Measurements from ENCODE around the gene C1QTNF8. TPM values are rescaled to one million over a fixed set of nuclear protein-coding genes. Genes with fewer than 3 reads are reported as not detected.

C1QTNF8 gene
- total and polyA plus RNA-seq, 2 of the 8 experiments (the other 6 are each of a cell fraction or from before 2014, with no cell fraction given), result not detected

DNA sequence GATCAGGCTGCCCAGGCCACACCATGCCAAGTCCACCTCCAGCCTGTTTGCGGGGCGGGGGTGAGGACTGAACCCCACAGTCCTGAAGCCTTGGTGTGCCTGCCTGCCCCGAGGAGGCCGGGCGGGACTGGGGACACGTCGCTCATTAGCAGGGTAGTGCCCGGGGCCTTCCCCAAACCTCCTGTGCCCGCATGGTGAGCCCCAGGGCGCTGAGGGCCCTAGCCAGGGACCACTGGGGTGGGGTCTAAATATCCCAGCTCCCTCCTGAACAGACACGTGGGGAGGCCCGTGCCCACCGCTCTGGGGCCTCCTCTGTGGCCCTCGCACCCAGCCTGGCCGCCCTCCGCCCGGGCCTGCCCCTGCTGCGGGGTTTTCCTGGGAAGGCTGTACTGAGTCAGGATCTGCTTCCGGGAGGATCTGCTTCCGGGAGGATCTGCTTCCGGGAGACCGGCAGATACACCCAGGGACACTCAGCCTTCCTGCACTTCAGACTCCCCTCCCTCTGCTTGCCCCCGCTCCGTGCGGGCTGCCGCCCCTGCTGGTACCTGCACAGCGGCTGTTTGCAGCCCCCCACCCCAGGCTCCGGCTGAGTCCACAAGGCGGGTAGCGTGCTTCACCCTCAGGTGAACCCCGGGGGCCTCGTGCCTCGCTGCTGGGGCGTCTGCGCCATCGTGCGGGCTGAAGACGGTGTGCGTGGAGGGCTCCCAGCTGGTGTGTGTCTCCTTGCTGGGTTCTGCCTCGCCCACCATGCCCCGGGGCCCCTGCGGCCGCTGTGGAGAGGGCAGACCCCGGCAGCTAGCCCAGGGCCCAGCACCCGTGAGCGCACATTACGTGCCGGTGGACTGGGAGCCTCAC, 33.3 kb upstream of the C1QTNF8 start:
- DNase-seq (ENCODE audit: low read depth in 1 of 2, low spot score in 2 of 2), result no peak
- Histone ChIP-seq H3K79me1 (ENCODE audit: low read depth, low read length) (no peaks in the 10 kb centered on the region), H2BK120ac (replicated peaks; ENCODE audit: low read depth, low read length) (no peak overlapping the region), H4K20me1 (replicated peaks in 1 of 2; ENCODE audit: control insufficient read depth in 1 of 2, insufficient read depth in 2 of 2, low read length in 2 of 2) (no peaks in the 10 kb centered on the region), H3K36me3 (ENCODE audit: control insufficient read depth in 2 of 4, insufficient read depth in 4 of 4, low read length in 3 of 4) (no peaks in the 10 kb centered on the region), H3K18ac (ENCODE audit: extremely low read depth, low read length) (no peak overlapping the region), H3K4me3 (ENCODE audit: extremely low read depth in 1 of 4, insufficient read depth in 2 of 4, low read depth in 3 of 4, low read length in 4 of 4) (no peak overlapping the region), H3K27ac (ENCODE audit: low read depth, low read length) (no peak overlapping the region), H3K23ac (ENCODE audit: insufficient read length) (no peak overlapping the region), H3K4me2 (ENCODE audit: insufficient read depth in 1 of 2, low read depth in 2 of 2, low read length in 2 of 2) (no peak overlapping the region), H3K23me2 (ENCODE audit: low read depth, low read length) (no peaks in the 10 kb centered on the region), H2BK12ac (ENCODE audit: low read depth, low read length) (no peak overlapping the region), H3K4ac (replicated peaks; ENCODE audit: insufficient read length, low read depth, low read length) (no peak overlapping the region), H4K91ac (replicated peaks; ENCODE audit: insufficient read length, low read length) (no peak overlapping the region), H3K4me1 (replicated peaks in 1 of 4; ENCODE audit: control insufficient read depth in 3 of 4, insufficient read depth in 4 of 4, low read length in 3 of 4) (peaks cover 0 to 6% (median 0%) of the 10 kb centered on the region in 4 experiments; a peak in 2 of 7 replicates), H3K9ac (replicated peaks in 1 of 4; ENCODE audit: extremely low read depth in 1 of 4, low read depth in 3 of 4, low read length in 3 of 4) (no peak overlapping the region), H4K5ac (ENCODE audit: insufficient read length, low read depth, low read length) (no peak overlapping the region), H2AFZ (ENCODE audit: low read length) (no peak overlapping the region), H3K56ac (replicated peaks; ENCODE audit: insufficient read length, low read depth, low read length) (no peak overlapping the region), H3K14ac (ENCODE audit: insufficient read length) (no peak overlapping the region), H2AK5ac (ENCODE audit: low read depth, low read length) (no peak overlapping the region), H4K8ac (ENCODE audit: extremely low read depth, insufficient read depth, low read length) (no peak overlapping the region), H2BK20ac (ENCODE audit: low read length) (no peak overlapping the region), H2BK5ac (ENCODE audit: low read depth, low read length) (no peak overlapping the region), H3K79me2 (ENCODE audit: control insufficient read depth in 1 of 2, insufficient read depth in 2 of 2, low read length in 2 of 2) (no peaks in the 10 kb centered on the region), H3K9me3 (ENCODE audit: insufficient read depth in 2 of 2, low read depth in 1 of 2, low read length in 1 of 2) (no peaks in the 10 kb centered on the region), H3K27me3 (replicated peaks in 1 of 4; ENCODE audit: control insufficient read depth in 3 of 4, extremely low read depth in 1 of 4, insufficient read depth in 3 of 4, low read length in 3 of 4) (no peaks in the 10 kb centered on the region), H2BK15ac (ENCODE audit: low read length) (no peak overlapping the region)
- no peak for FAIRE-seq
- TF ChIP-seq KDM5A (IDR thresholded peaks at IDR 0.05; ENCODE audit: low read length) (no peak), BACH1 (IDR thresholded peaks at IDR 0.05; ENCODE audit: low read length) (no peak), CTBP2 (IDR thresholded peaks at IDR 0.05; ENCODE audit: borderline replicate concordance, insufficient read depth, insufficient read length, low read length) (no peak)
- TF ChIP-seq, protein P1, sequence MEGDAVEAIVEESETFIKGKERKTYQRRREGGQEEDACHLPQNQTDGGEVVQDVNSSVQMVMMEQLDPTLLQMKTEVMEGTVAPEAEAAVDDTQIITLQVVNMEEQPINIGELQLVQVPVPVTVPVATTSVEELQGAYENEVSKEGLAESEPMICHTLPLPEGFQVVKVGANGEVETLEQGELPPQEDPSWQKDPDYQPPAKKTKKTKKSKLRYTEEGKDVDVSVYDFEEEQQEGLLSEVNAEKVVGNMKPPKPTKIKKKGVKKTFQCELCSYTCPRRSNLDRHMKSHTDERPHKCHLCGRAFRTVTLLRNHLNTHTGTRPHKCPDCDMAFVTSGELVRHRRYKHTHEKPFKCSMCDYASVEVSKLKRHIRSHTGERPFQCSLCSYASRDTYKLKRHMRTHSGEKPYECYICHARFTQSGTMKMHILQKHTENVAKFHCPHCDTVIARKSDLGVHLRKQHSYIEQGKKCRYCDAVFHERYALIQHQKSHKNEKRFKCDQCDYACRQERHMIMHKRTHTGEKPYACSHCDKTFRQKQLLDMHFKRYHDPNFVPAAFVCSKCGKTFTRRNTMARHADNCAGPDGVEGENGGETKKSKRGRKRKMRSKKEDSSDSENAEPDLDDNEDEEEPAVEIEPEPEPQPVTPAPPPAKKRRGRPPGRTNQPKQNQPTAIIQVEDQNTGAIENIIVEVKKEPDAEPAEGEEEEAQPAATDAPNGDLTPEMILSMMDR (IDR thresholded peaks at IDR 0.05; ENCODE audit: control extremely low read depth in 1 of 3, insufficient read depth in 1 of 3, low read depth in 1 of 3, low read length in 3 of 3), result no peak
- ChIA-PET POLR2A (ENCODE audit: partially characterized antibody) (interaction anchor here (1.2 kb wide), 1 partner anchor 17 kb away, joined by 3 read pairs; no protein-coding TSS in a partner anchor), CTCF (ENCODE audit: partially characterized antibody) (interaction anchor here (0.6 kb wide), 1 partner anchor 812 kb away, joined by 3 read pairs; no protein-coding TSS in a partner anchor)
- WGBS, 2 experiments (ENCODE audit: extremely low coverage in 1 of 2, insufficient coverage in 1 of 2, insufficient read length in 1 of 2, insufficient replicate concordance in 2 of 2, low coverage in 1 of 2, low lambda C conversion rate in 2 of 2, missing lambda C conversion rate in 1 of 2), result 96% methylated on average over 42 of the region's 48 CpGs; no CpG with 5 or more reads in 1 of the 2 experiments

Measured in H1 (cell line).